ENCODE measurements around the gene PTPRD.

- TF ChIP-seq, protein P1, sequence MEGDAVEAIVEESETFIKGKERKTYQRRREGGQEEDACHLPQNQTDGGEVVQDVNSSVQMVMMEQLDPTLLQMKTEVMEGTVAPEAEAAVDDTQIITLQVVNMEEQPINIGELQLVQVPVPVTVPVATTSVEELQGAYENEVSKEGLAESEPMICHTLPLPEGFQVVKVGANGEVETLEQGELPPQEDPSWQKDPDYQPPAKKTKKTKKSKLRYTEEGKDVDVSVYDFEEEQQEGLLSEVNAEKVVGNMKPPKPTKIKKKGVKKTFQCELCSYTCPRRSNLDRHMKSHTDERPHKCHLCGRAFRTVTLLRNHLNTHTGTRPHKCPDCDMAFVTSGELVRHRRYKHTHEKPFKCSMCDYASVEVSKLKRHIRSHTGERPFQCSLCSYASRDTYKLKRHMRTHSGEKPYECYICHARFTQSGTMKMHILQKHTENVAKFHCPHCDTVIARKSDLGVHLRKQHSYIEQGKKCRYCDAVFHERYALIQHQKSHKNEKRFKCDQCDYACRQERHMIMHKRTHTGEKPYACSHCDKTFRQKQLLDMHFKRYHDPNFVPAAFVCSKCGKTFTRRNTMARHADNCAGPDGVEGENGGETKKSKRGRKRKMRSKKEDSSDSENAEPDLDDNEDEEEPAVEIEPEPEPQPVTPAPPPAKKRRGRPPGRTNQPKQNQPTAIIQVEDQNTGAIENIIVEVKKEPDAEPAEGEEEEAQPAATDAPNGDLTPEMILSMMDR (IDR thresholded peaks at IDR 0.05), result no peak
- TF ChIP-seq EZH2 (IDR thresholded peaks at IDR 0.05) (no peak), EZH2phosphoT487 (IDR thresholded peaks at IDR 0.05) (no peak)
These were observed 1953.7 kb downstream of the PTPRD start for GRCh38 chr9:8659108-8659507.

Data from neural progenitor cell (in vitro differentiated cells).